ENCODE measurements around the gene FALEC.
"Not testable (repeated sequence)": the region's sequence is repeated elsewhere in the genome, so short reads cannot be mapped to it uniquely, and the experiment has no call there.

FALEC gene

DNA sequence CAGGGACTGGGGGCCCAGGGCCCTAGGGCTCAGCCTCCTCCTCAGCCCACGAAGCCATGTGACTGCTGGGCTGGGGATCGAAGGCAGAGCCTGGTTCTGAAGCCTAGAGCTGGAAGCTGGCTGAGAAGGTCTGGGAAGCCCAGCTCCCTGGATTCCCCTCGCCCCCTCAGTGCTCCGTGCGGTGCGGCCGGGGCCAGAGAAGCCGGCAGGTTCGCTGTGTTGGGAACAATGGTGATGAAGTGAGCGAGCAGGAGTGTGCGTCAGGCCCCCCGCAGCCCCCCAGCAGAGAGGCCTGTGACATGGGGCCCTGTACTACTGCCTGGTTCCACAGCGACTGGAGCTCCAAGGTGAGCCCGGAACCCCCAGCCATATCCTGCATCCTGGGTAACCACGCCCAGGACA, 42.8 kb downstream of the FALEC start:
- DNase-seq (ENCODE audit: low read depth in 2 of 2, low spot score in 1 of 2), result no peak

- DNase-seq (ENCODE audit: low read depth in 2 of 2, low spot score in 1 of 2), result no peak
Observed at GRCh38 chr1:150558761-150559655, 43.5 kb downstream of the FALEC start.

DNA sequence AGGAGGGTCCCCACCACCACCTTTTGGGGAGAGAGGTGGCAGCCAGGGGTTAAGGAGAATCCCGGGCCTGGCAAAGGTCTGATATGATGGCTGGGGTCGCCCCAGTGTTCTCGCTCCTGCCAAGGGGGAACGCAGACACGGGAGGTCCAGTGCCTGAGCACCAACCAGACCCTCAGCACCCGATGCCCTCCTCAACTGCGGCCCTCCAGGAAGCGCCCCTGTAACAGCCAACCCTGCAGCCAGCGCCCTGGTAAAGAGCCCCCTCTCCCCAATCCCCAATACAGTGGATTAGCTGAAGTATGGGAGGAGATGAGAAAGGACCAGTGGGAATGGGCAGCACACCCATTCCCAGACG, 44.1 kb downstream of the FALEC start:
- DNase-seq (ENCODE audit: low read depth in 2 of 2, low spot score in 1 of 2), result no peak

DNA sequence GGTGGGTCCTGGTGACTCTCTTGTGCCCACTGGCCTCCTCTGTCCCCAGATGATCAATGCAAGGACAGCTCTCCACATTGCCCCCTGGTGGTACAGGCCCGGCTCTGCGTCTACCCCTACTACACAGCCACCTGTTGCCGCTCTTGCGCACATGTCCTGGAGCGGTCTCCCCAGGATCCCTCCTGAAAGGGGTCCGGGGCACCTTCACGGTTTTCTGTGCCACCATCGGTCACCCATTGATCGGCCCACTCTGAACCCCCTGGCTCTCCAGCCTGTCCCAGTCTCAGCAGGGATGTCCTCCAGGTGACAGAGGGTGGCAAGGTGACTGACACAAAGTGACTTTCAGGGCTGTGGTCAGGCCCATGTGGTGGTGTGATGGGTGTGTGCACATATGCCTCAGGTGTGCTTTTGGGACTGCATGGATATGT, 44.5 kb downstream of the FALEC start:
- peak in 1 of 2 donors; percentile 57 for DNase-seq (ENCODE audit: low read depth in 2 of 2, low spot score in 1 of 2)

- DNase-seq (ENCODE audit: low read depth in 2 of 2, low spot score in 1 of 2), result peak; percentile 72
Observed at GRCh38 chr1:150560576-150561253, 45.2 kb downstream of the FALEC start.

DNA sequence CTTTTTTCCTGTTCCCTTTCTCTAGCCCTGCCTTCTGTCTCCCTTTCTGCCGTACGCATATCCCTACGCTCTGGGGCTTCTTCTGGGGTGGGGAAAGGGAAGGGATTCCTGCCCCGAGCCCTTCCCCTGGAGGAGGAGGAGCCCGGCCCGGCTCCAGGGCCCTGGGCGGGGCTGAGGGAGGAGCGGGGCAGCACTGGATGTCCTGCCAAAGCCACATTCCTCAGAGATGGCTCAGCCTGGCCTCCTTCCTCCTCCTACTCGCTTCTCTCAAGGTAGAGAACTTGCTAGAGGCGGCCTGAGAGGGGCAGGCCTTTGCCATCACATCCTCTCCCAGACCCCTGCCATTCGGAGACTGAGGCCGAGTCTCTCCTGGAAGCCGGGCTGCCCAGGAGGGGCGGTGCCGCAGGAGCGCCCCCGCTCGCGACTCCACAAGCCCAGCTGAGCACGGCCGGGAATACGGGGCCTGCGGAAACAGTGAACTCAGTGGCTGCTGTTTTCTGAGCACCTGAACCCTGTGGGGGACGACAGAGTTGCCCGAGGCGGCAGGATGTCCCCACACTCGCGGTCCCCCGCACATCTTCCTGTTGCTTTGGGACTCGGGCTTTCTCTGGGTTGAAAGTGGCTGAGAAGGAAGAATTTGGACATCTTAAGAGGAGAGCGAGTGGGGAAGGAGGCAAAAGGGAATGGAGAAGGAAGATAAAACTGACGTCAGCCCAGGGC, 45.9 kb downstream of the FALEC start:
- DNase-seq (ENCODE audit: low read depth in 2 of 2, low spot score in 1 of 2), result no peak

- peak; percentile 66 to 77 for DNase-seq (ENCODE audit: low read depth in 2 of 2, low spot score in 1 of 2)
Observed at GRCh38 chr1:150561974-150562445, 46.5 kb downstream of the FALEC start.

DNA sequence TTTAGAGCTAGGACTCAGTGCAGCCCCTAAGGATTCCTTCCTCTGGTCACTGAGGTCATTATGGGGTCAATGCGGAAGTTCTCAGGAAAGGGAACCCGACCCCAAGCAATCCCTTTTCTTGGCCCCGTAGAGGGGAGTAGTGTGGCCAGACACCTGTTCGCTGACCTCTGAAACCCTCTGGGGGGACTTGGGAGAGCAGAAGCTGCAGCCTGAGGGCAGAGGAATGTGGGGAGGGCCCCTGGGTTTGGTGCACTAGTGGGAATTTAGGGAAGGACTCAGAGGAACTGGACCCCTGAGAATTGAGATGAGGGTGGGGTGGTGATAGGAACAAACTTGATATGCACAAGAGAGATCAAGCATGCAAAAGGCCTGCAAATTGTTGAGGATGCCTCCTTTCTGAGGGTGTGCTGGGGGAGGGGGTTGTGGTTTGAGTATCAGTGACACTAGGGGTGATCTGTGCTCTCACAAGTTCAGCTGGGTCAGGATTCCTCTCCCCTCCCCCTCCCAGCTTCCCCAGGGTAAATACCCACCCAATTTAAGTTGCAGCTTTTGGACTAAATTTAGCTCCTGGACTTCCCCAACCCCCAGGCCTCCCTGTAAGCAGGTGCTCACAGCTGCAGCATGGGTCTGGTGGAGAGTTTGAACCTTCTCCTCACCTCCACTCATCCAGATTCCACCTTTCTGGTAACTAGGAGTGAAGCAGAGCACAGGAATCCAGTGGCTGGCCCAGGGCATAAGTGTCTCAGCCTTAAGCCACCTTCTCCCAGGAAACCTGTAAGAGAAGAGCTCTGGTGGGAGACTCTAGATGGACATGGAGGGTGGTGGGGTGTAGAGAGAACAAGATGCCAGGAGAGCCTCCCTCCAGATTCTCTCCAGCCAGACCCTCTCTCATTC, 47.1 kb downstream of the FALEC start:
- peak; percentile 36 to 68 for DNase-seq (ENCODE audit: low read depth in 2 of 2, low spot score in 1 of 2)

DNA sequence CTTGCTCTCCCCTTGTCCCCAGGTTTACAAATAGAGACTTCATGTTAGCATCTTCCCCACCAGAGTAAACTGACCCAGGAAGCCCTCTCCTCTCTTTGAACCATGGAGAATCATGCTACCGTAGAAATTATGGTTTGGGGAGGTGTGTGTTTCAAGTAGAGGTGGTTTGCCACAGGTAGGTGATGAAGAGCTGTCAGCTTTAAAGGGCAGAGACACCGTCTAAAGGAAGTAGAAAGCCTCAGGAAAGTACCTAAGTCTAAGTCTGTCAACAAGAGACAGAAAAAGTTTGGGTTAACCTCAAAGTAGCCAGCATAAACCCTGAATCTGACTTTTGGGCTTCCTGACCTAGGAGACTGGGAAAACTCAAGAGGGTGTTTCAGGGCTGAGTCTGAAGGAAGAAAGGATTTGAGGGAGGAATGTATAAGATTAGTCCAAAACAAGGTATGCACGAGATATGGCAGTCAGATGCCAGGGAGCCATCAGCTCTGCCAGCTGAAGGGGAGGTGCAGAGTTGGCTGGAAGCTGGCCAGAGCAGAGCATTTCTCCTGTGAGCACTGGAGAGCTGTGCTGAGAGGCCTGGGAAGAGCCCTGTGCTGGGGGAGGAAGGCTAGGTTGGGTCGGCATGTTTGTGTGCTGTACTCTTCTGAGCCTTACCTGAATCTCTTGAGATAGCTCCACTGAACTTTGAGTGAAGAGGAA, 47.9 kb downstream of the FALEC start:
- no peak for DNase-seq (ENCODE audit: low read depth in 2 of 2, low spot score in 1 of 2)

GRCh38 chr1:150564051-150564991, 48.8 kb downstream of the FALEC start:
- no peak for DNase-seq (ENCODE audit: low read depth in 2 of 2, low spot score in 1 of 2)

DNA sequence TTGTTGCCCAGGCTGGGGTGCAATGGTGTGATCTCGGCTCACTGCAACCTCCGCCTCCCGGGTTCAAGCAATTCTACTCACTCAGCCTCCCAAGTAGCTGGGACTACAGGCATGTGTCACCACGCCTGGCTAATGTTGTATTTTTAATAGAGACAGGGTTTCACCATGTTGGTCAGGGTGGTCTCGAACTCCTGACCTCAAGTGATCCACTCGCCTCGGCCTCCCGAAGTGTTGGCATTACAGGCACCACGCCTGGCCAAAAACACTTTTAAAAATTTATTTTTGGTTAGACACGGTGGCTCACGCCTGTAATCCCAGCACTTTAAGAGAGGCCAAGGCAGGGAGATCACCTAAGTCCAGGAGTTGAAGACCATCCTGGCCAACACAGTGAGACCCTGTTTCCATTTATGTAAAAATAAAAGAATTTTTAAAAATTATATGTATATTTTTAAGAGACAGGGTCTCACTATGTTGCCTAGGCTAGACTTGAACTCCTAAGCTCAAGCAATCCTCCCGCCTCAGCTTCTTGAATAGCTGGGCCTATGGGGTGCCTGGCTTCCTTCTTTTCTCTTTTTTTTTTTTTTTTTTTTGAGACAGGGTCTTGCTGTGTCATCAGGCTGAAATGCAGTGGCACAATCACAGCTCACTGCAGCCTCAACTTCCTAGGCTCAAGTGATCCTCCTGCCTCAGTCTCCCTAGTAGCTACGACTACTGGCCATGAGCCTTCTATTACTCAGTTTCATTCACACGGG, 49.9 kb downstream of the FALEC start:
- DNase-seq (ENCODE audit: low read depth in 2 of 2, low spot score in 1 of 2), result not testable (repeated sequence)

DNA sequence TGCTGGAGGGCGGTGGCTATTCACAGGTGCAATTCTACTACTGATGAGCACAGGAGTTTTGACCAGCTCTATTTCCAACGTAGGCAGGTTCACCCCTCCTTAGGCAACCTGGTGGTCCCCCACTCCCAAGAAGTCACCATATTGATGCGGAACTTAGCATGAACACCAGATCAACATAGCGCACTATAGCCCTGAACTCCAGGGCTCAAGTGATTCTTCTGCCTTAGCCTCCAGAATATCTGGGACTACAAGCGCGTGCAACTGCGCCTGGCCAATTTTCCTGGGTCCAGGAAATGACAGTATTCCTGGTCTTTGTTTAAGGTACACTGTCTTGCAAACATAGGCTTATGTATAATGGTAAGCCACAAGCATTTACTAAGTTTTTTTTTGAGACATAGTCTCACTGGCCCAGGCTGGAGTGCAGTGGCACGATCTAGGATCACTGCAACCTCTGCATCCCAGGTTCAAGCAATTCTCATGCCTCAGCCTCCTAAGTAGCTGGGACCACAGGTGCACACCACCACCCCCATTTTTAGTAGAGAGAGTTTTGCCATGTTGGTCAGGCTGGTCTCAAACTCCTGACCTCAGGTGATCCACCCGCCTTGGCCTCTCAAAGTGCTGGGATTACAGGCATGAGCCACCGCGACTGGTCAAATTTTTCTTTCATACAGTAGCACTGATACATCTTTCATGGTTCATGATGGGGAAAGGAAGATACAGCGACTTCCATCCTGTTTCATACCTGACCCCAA, 51.2 kb downstream of the FALEC start:
- DNase-seq (ENCODE audit: low read depth in 2 of 2, low spot score in 1 of 2), result no peak

DNA sequence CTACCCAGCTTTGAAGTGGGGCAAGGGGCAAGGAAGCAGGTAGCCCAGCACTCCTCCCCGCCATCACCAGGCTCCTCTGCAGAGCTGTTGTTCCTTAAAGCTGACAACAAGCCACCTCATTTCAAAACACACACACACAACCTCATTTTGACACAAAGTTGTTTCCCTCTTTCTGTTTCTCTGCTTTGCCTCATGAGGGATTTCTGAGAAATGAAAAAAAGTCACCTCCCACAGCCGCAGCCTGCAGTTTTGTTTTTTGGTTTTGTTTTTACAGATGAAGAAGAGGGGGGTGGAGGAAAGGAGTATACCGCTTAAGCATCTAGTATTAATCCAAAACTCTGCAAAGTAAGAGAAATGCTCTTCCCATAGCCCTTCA, 51.8 kb downstream of the FALEC start:
- DNase-seq (ENCODE audit: low read depth in 2 of 2, low spot score in 1 of 2), result no peak

- no peak for DNase-seq (ENCODE audit: low read depth in 2 of 2, low spot score in 1 of 2)
Observed at GRCh38 chr1:150567717-150568593, 52.4 kb downstream of the FALEC start.

DNA sequence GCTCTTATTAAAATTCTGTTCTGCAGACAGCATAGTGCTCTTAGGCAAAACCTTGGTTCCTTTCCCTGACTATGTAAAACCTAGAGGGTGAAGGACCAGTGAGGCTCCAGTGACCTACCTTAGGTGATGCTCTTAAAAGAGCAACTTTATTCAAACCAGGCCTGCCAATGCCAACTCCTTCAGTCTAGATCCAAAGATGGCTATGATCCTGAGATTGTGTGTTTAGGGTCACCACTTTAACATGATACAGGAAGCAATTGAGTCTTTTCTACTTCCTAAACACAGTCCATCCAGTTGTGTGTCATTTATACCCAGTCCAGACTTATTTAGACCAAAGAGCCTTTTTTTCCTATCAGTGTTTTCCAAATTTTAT, 53.0 kb downstream of the FALEC start:
- DNase-seq (ENCODE audit: low read depth in 2 of 2, low spot score in 1 of 2), result no peak

- no peak for DNase-seq (ENCODE audit: low read depth in 2 of 2, low spot score in 1 of 2)
Observed at GRCh38 chr1:150572918-150573647, 57.5 kb downstream of the FALEC start.
